Gastrocnemius medialis (tissue), 4 donors: ENCODE measurements around the gene SLC24A1. TPM values are rescaled to one million over a fixed set of nuclear protein-coding genes. Genes with fewer than 3 reads are reported as not detected.

Experiments used
- ATAC-seq, 2 donors: fragments of 150-250 bp; one replicate each; pipeline ENCODE4 v1.9.1; 2016
- DNase-seq, 2 donors: peaks; one replicate each; pipeline ENCODE4 v3.0.0-alpha.2; 2019
- H3K27ac ChIP-seq, 4 donors: fragments of 200-600 bp; sonication (generic); 1 replicate in 1 of 4; 2 replicates in 3 of 4; pipeline ENCODE4 v1.5.1; 2016 to 2018; ENCODE audit warnings: mild to moderate bottlenecking in 2 of 4, moderate library complexity in 1 of 4
- H3K27me3 ChIP-seq, 3 donors: fragments of 200-600 bp; sonication (generic) in 2 of 3; 1 replicate in 1 of 3; 2 replicates in 2 of 3; pipeline versions ENCODE4 v1.5.1 to v1.6.0; 2016 to 2019; ENCODE audit warnings: mild to moderate bottlenecking in 1 of 3, moderate library complexity in 1 of 3
- H3K36me3 ChIP-seq, 2 donors: fragments of 200-600 bp; sonication (generic) in 1 of 2; one replicate each; pipeline ENCODE4 v1.5.1; 2017 to 2018
- H3K4me1 ChIP-seq, 2 donors: fragments of 200-600 bp; sonication (generic) in 1 of 2; one replicate each; pipeline ENCODE4 v1.5.1; 2016 to 2017; ENCODE audit warnings: mild to moderate bottlenecking in 2 of 2
- H3K4me3 ChIP-seq, 4 donors: fragments of 200-600 bp; sonication (generic) in 3 of 4; 1 replicate in 1 of 4; 2 replicates in 3 of 4; pipeline ENCODE4 v1.5.1; 2016 to 2019; ENCODE audit warnings: mild to moderate bottlenecking in 2 of 4
- H3K9me3 ChIP-seq, 3 donors: fragments of 200-600 bp; sonication (generic) in 2 of 3; 1 replicate in 1 of 3; 2 replicates in 2 of 3; pipeline ENCODE4 v1.5.1; 2016 to 2019
- CTCF ChIP-seq, 5 experiments: fragments of 450-650 bp in 3 of 5; fragments of 200-600 bp in 2 of 5; sonication (generic) in 2 of 5; IDR thresholded peaks in 4 of 5; conservative IDR thresholded peaks in 1 of 5; 1 replicate in 4 of 5; 2 replicates in 1 of 5; pipeline ENCODE4 v1.5.1; 2016 to 2019; ENCODE audit warnings: antibody characterized with exemption in 5 of 5, mild to moderate bottlenecking in 3 of 5, moderate library complexity in 3 of 5
- POLR2A ChIP-seq, 2 donors: fragments of 450-650 bp; IDR thresholded peaks; one replicate each; pipeline ENCODE4 v1.6.1; 2017; ENCODE audit warnings: antibody characterized with exemption in 2 of 2, mild to moderate bottlenecking in 2 of 2, moderate library complexity in 2 of 2
- in situ Hi-C, 4 donors: fragments of 200-750 bp; cut with MboI; loops; one replicate each; pipeline versions ENCODE4 v1.15.0 to v1.8.0; 2017; ENCODE audit warnings: low sequenced_read_pairs in 4 of 4
- intact Hi-C: fragments of 100-400 bp; cut with DNase I; formaldehyde crosslinking; loops from one replicate; pipeline ENCODE4 v1.15.1; 2023; ENCODE audit warnings: low total_unique reads
- total RNA-seq, 4 donors: library from RNA; depleted of rRNA; stranded (reverse); fragments of >200 nt; gene quantifications; one replicate each; pipeline versions ENCODE4 v1.1.0 to v1.2.3, GENCODE V29; 2016

SLC24A1 gene
- total RNA-seq, 4 donors from 2014 or later = 0.41 to 0.81 (median 0.69) TPM

- H3K4me1 ChIP-seq = no peaks in the 10 kb centered on the region
- peaks cover 4 to 44% of the 10 kb centered on the region in 2 donors for H3K36me3 ChIP-seq
- intact Hi-C loops = no loop called here
Observed at GRCh38 chr15:65695081-65695480, 73.3 kb downstream of the SLC24A1 start.

More at GRCh38 chr15:65695081-65695480, 73.3 kb downstream of the SLC24A1 start:
- DNase-seq = no peak
- Histone ChIP-seq H3K9me3 (no peaks in the 10 kb centered on the region), H3K27ac (no peak overlapping the region), H3K27me3 (no peaks in the 10 kb centered on the region), H3K4me3 (no peak overlapping the region)
- TF ChIP-seq POLR2A (IDR thresholded peaks at IDR 0.05) (no peak), CTCF (IDR thresholded peaks at IDR 0.05 in 4 of 5, conservative IDR thresholded peaks at IDR 0.05 in 1 of 5) (no peak)
- no peak for ATAC-seq
- in situ Hi-C loops = no loop called here

Other genes starting within 250 kb of the SLC24A1 start
- gene IGDCC3, start 243.9 kb upstream of the SLC24A1 start, total RNA-seq = not detected
- 1 to 10 TPM; 2.3 to 7.4 (median 2.8) TPM for gene IGDCC4, start 199.0 kb upstream of the SLC24A1 start, total RNA-seq
- 10 to 100 TPM; 36.9 to 76.6 (median 48.0) TPM for gene DPP8, start 104.2 kb upstream of the SLC24A1 start, total RNA-seq
- 1 to 10 TPM; 4.5 to 9.5 (median 6.5) TPM for gene HACD3, start 91.5 kb upstream of the SLC24A1 start, total RNA-seq
- gene INTS14, start 10.8 kb upstream of the SLC24A1 start, total RNA-seq = 10 to 100 TPM; 11.9 to 20.0 (median 14.8) TPM
- gene DENND4A, start 170.4 kb downstream of the SLC24A1 start, total RNA-seq = 10 to 100 TPM; 24.4 to 46.4 (median 33.1) TPM
- 100 to 1,000 TPM in 3 of 4 donors, 10 to 100 TPM in 1; 93.0 to 207 (median 166) TPM for gene RAB11A, start 247.6 kb downstream of the SLC24A1 start, total RNA-seq